Measurements from ENCODE around the gene LBP. TPM values are rescaled to one million over a fixed set of nuclear protein-coding genes. Genes with fewer than 3 reads are reported as not detected.

The LBP gene
- total and polyA plus RNA-seq, 2 of the 13 experiments (the other 11 are each of a cell fraction or from before 2014, with no cell fraction given): 0.07 to 0.20 TPM

GRCh38 chr20:38392356-38392755, 46.1 kb downstream of the LBP start:
- H3K27me3 ChIP-seq (ENCODE audit: control insufficient read depth in 1 of 2, insufficient read depth in 2 of 2, low read length in 2 of 2): 0 out of 5 replicates have a peak, but pooled peaks cover 0 to 3% of the 10 kb centered on the region in 2 experiments
- H3K4me2 ChIP-seq (ENCODE audit: low read depth, low read length): no peak overlapping the region
- FAIRE-seq (no peak), DNase-seq (ENCODE audit: low spot score) (no peak), ATAC-seq (peak; percentile 61)
- POLR2A ChIA-PET: no interaction called here
- intact Hi-C loops (cut with micrococcal nuclease; ENCODE audit: unreplicated experiment) (no loop called here), in situ Hi-C loops (cut with HindIII; ENCODE audit: extremely low pct_ligation_motif_present, low pct_unique_long_range_greater_than_20kb) (no loop called here)
- H3K27ac ChIP-seq (ENCODE audit: extremely low read length, insufficient read depth, low read length): no peak overlapping the region
- no peaks in the 10 kb centered on the region for H4K20me1 ChIP-seq (ENCODE audit: insufficient read depth, low read length)
- BruUV-seq (replicated peaks): no TSS peak
- no peaks in the 10 kb centered on the region for H3K9me3 ChIP-seq (ENCODE audit: low read length)
- CTCF ChIA-PET (ENCODE audit: low intra/inter-chr PET ratio, low total read pairs): no interaction called here
- peak; percentile 62 for TF ChIP-seq MNT (IDR thresholded peaks at IDR 0.05)
- TF ChIP-seq ZNF143 (CRISPR knock-in tag; IDR thresholded peaks at IDR 0.05): peak; percentile 89
- peak; percentile 67 for TF ChIP-seq NFYC (CRISPR knock-in tag; IDR thresholded peaks at IDR 0.05)
- peak; percentile 97 for TF ChIP-seq THAP11 (CRISPR knock-in tag; IDR thresholded peaks at IDR 0.05)
- peak; percentile 96 for TF ChIP-seq MIXL1 (CRISPR knock-in tag; IDR thresholded peaks at IDR 0.05)
- TF ChIP-seq NFYB (CRISPR knock-in tag; IDR thresholded peaks at IDR 0.05): peak; percentile 56
- peak; percentile 71; the same call in 1 of the 2 replicates for TF ChIP-seq HCFC1 (IDR thresholded peaks at IDR 0.05; ENCODE audit: low read depth, low read length)
- no peak for TF ChIP-seq ZBTB3 (CRISPR knock-in tag; IDR thresholded peaks at IDR 0.05; ENCODE audit: borderline replicate concordance, low read depth)
- TF ChIP-seq, protein P1, sequence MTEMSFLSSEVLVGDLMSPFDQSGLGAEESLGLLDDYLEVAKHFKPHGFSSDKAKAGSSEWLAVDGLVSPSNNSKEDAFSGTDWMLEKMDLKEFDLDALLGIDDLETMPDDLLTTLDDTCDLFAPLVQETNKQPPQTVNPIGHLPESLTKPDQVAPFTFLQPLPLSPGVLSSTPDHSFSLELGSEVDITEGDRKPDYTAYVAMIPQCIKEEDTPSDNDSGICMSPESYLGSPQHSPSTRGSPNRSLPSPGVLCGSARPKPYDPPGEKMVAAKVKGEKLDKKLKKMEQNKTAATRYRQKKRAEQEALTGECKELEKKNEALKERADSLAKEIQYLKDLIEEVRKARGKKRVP (CRISPR knock-in tag; IDR thresholded peaks at IDR 0.05): no peak
- TF ChIP-seq NONO (IDR thresholded peaks at IDR 0.05): no peak
- no peak for TF ChIP-seq NONO (CRISPR knock-in tag; conservative IDR thresholded peaks at IDR 0.05)
- peak; percentile 31; the same call in 1 of the 2 replicates for TF ChIP-seq SUZ12 (IDR thresholded peaks at IDR 0.05; ENCODE audit: low read depth, low read length)
- peak; percentile 84 for TF ChIP-seq USF2 (IDR thresholded peaks at IDR 0.05; ENCODE audit: low read depth, low read length)
- TF ChIP-seq USF2 (CRISPR knock-in tag; IDR thresholded peaks at IDR 0.05; ENCODE audit: borderline replicate concordance): peak; percentile 91; the same call in 1 of the 2 replicates
- peak; percentile 34; the same call in 1 of the 2 replicates for TF ChIP-seq FOXK1 (CRISPR knock-in tag; IDR thresholded peaks at IDR 0.05; ENCODE audit: borderline replicate concordance, low read depth)
- no peak overlapping the region for H2AFZ ChIP-seq (ENCODE audit: low read length)
- H3K36me3 ChIP-seq (replicated peaks in 1 of 2; ENCODE audit: control insufficient read depth in 1 of 2, insufficient read depth in 2 of 2, low read length in 2 of 2): no peaks in the 10 kb centered on the region
- H3K79me2 ChIP-seq (ENCODE audit: insufficient read depth, low read length): no peaks in the 10 kb centered on the region
- H3K9ac ChIP-seq (ENCODE audit: insufficient read depth, low read depth, low read length): no peak overlapping the region
- WGBS (ENCODE audit: low lambda C conversion rate): 4% methylated on average over 3 of the region's 3 CpGs
- no peaks in the 10 kb centered on the region for H3K4me1 ChIP-seq (ENCODE audit: insufficient read depth, low read length)
- H3K4me3 ChIP-seq (replicated peaks in 1 of 3; ENCODE audit: insufficient read depth in 1 of 3, low read depth in 2 of 3, low read length in 3 of 3): no peak overlapping the region
